OCI-LY7 (cell line): Measurements from ENCODE around the gene ZBTB16. TPM values are rescaled to one million over a fixed set of nuclear protein-coding genes. Genes with fewer than 3 reads are reported as not detected.

Source experiments
- BruUV-seq: library from RNA; stranded (reverse); fragments of 400-500 nt; replicated peaks from 2 replicates; lab custom pipeline; 2021; lab: Mats Ljungman, UMichigan
- CTCF ChIA-PET: fragments of 300-600 bp; sonication (Branson Sonifier 250); formaldehyde crosslinking; loops from one replicate; lab custom pipeline; 2022; ENCODE audit warnings: antibody characterized with exemption; ENCODE audit not compliant: unreplicated experiment; lab: Charles Lee
- POLR2A ChIA-PET: fragments of 300-600 bp; sonication (Branson Sonifier 250); formaldehyde crosslinking; loops from one replicate; lab custom pipeline; 2022; ENCODE audit warnings: antibody characterized with exemption; lab: Charles Lee
- DNase-seq: peaks from one replicate; pipeline ENCODE4 v3.0.0-alpha.2; 2015; ENCODE audit warnings: low spot score
- H2AFZ ChIP-seq: fragments of 200-600 bp; sonication (generic), shearing (Covaris generic); 2 replicates; pipeline ENCODE4 v1.6.1; 2014; ENCODE audit warnings: mild to moderate bottlenecking, antibody characterized with exemption, low read length, moderate library complexity
- H3K27ac ChIP-seq: fragments of 200-600 bp; sonication (generic); 2 replicates; pipeline ENCODE4 v1.5.1; 2014; ENCODE audit warnings: mixed run types, low read depth, mild to moderate bottlenecking, moderate library complexity, low read length, inconsistent platforms; ENCODE audit not compliant: poor library complexity, severe bottlenecking
- H3K36me3 ChIP-seq: fragments of 200-600 bp; sonication (generic); 2 replicates; pipeline ENCODE4 v1.6.1; 2014; ENCODE audit warnings: mild to moderate bottlenecking, antibody characterized with exemption, low read length, moderate library complexity, mixed read lengths; ENCODE audit not compliant: insufficient read depth
- H3K4me1 ChIP-seq: fragments of 200-600 bp; sonication (generic); 2 replicates; pipeline ENCODE4 v1.5.1; 2014; ENCODE audit warnings: mild to moderate bottlenecking, low read length; ENCODE audit not compliant: insufficient read depth, poor library complexity, severe bottlenecking
- H3K4me2 ChIP-seq: fragments of 200-600 bp; sonication (generic); 2 replicates; pipeline ENCODE4 v1.6.1; 2014; ENCODE audit warnings: mild to moderate bottlenecking, low read length
- H3K4me3 ChIP-seq: fragments of 200-600 bp; sonication (generic); 2 replicates; pipeline ENCODE4 v1.5.1; 2014; ENCODE audit warnings: mild to moderate bottlenecking, low read depth, low read length; ENCODE audit not compliant: poor library complexity, severe bottlenecking
- H3K79me2 ChIP-seq: fragments of 200-600 bp; sonication (generic); 2 replicates; pipeline ENCODE4 v1.6.1; 2016; ENCODE audit warnings: low read depth, mild to moderate bottlenecking, low read length, moderate library complexity, mixed read lengths; ENCODE audit not compliant: insufficient read depth
- H3K9me2 ChIP-seq: fragments of 200-600 bp; sonication (generic); 2 replicates; pipeline ENCODE4 v1.6.1; 2016; ENCODE audit warnings: mild to moderate bottlenecking, low read length, mixed read lengths; ENCODE audit not compliant: insufficient read depth
- H3K9me3 ChIP-seq: fragments of 200-600 bp; sonication (generic); 2 replicates; pipeline ENCODE4 v1.6.1; 2014; ENCODE audit warnings: mild to moderate bottlenecking, mixed run types, low read length, mixed read lengths
- H4K20me1 ChIP-seq: fragments of 200-600 bp; sonication (generic); 2 replicates; pipeline ENCODE4 v1.6.1; 2014; ENCODE audit warnings: mild to moderate bottlenecking, antibody characterized with exemption, low read length, moderate library complexity, mixed read lengths; ENCODE audit not compliant: insufficient read depth
- CTCF ChIP-seq: fragments of 200-600 bp; sonication (generic); conservative IDR thresholded peaks from 2 replicates; pipeline ENCODE4 v1.5.1; 2014; ENCODE audit warnings: mild to moderate bottlenecking, antibody characterized with exemption, low read length, moderate library complexity, mixed read lengths
- EZH2phosphoT487 ChIP-seq: fragments of 200-600 bp; sonication (generic); IDR thresholded peaks from 2 replicates; pipeline ENCODE4 v1.6.1; 2018; ENCODE audit warnings: low read depth, borderline replicate concordance, mild to moderate bottlenecking, mixed run types, antibody characterized with exemption, low read length, moderate library complexity, mixed read lengths
- intact Hi-C: fragments of 100-400 bp; cut with micrococcal nuclease; formaldehyde crosslinking; loops from one replicate; pipeline ENCODE4 v1.10.0; 2022; ENCODE audit not compliant: unreplicated experiment
- total RNA-seq, 2 experiments: library from RNA; depleted of rRNA in 1 of 2; stranded (reverse); fragments of >200 nt in 1 of 2; shearing (Covaris generic) in 1 of 2; gene quantifications; 2 replicates each; pipeline ENCODE4 v1.2.3, GENCODE V29; 2014 to 2022

ZBTB16 gene
- total RNA-seq, 2 experiments from 2014 or later = not detected

GRCh38 chr11:114270531-114271270 lies 211.2 kb downstream of the ZBTB16 start:
- Histone ChIP-seq H3K9me3 (no peaks in the 10 kb centered on the region), H3K4me1 (no peaks in the 10 kb centered on the region), H3K9me2 (no peaks in the 10 kb centered on the region), H2AFZ (no peak overlapping the region), H3K4me2 (no peak overlapping the region), H3K79me2 (no peaks in the 10 kb centered on the region), H3K4me3 (no peak overlapping the region), H3K27ac (no peak overlapping the region), H4K20me1 (no peaks in the 10 kb centered on the region), H3K36me3 (no peaks in the 10 kb centered on the region)
- no peak for DNase-seq
- POLR2A ChIA-PET = interaction anchor here (1.2 kb wide), 1 partner anchor 8 kb away, joined by 3 read pairs; no protein-coding TSS in a partner anchor
- no TSS peak for BruUV-seq
- TF ChIP-seq EZH2phosphoT487 (no peak), CTCF (no peak)
- CTCF ChIA-PET = no interaction called here
- intact Hi-C loops = no loop called here

- CTCF ChIA-PET = no interaction called here
Observed at GRCh38 chr11:114271316-114271715, 211.8 kb downstream of the ZBTB16 start.

More at GRCh38 chr11:114271316-114271715, 211.8 kb downstream of the ZBTB16 start:
- H3K9me2 ChIP-seq = no peaks in the 10 kb centered on the region
- no peak overlapping the region for H3K4me2 ChIP-seq
- intact Hi-C loops = no loop called here
- no peaks in the 10 kb centered on the region for H4K20me1 ChIP-seq
- no peaks in the 10 kb centered on the region for H3K79me2 ChIP-seq
- no TSS peak for BruUV-seq
- no peak for DNase-seq
- no peak overlapping the region for H3K4me3 ChIP-seq
- H3K4me1 ChIP-seq = no peaks in the 10 kb centered on the region
- no peak overlapping the region for H2AFZ ChIP-seq
- H3K36me3 ChIP-seq = no peaks in the 10 kb centered on the region
- no peak overlapping the region for H3K27ac ChIP-seq
- POLR2A ChIA-PET = interaction anchor here (1.2 kb wide), 1 partner anchor 8 kb away, joined by 3 read pairs; no protein-coding TSS in a partner anchor
- no peak for TF ChIP-seq CTCF
- TF ChIP-seq EZH2phosphoT487 = no peak
- H3K9me3 ChIP-seq = no peaks in the 10 kb centered on the region
